ENCODE data around the gene DUSP12. TPM values are rescaled to one million over a fixed set of nuclear protein-coding genes. Genes with fewer than 3 reads are reported as not detected.
A peak's percentile ranks its signal among the peaks of the same experiment; 100 is the strongest.

Gene DUSP12
- polyA plus RNA-seq, 1 of the 3 experiments (the other 2 are of a cell fraction) = 41.7 TPM

DNA sequence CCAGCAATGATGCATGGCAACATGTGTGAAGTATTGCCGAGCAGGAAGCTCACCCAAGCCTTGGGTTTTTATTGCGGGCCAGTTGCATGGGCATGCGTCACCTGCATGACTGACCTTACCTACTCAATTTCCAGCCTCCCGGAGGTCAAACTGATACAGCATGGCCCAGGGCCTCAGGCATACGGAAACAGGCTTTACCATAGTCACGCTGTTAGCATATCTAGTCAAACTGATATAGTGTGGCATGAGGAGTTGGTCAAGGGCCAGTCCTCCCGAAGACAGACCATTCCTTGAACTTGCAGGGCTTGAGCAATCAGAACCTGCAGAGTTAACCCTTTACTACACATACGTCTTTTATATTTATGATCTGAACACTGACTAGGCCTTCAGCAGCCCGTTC is 6.4 kb upstream of the DUSP12 start:
- TF ChIP-seq, protein P1, sequence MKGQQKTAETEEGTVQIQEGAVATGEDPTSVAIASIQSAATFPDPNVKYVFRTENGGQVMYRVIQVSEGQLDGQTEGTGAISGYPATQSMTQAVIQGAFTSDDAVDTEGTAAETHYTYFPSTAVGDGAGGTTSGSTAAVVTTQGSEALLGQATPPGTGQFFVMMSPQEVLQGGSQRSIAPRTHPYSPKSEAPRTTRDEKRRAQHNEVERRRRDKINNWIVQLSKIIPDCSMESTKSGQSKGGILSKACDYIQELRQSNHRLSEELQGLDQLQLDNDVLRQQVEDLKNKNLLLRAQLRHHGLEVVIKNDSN (IDR thresholded peaks at IDR 0.05; ENCODE audit: borderline replicate concordance, low read depth) = no peak
- Histone ChIP-seq H3K4me2 (0 out of 2 replicates have a peak overlapping the region, but pooled peaks have one; percentile 21), H3K4me3 (ENCODE audit: low read depth in 2 of 2, low read length in 1 of 2) (no peak overlapping the region), H3K9me3 (no peaks in the 10 kb centered on the region), H3K79me2 (ENCODE audit: insufficient read depth) (no peaks in the 10 kb centered on the region), H2AFZ (ENCODE audit: low read depth) (no peak overlapping the region), H3K4me1 (ENCODE audit: control insufficient read depth in 1 of 2, insufficient read depth in 2 of 2, low read depth in 1 of 2, low read length in 1 of 2) (no peaks in the 10 kb centered on the region), H3K9ac (no peak overlapping the region), H3K36me3 (replicated peaks in 1 of 2; ENCODE audit: control insufficient read depth in 1 of 2, insufficient read depth in 2 of 2, low read length in 1 of 2) (no peaks in the 10 kb centered on the region), H4K20me1 (ENCODE audit: insufficient read depth) (no peaks in the 10 kb centered on the region), H3K27me3 (ENCODE audit: insufficient read depth) (no peaks in the 10 kb centered on the region), H3K27ac (ENCODE audit: low read depth in 2 of 2, low read length in 1 of 2) (no peak overlapping the region), H3F3A (replicated peaks; ENCODE audit: insufficient read depth) (peaks cover 4% of the 10 kb centered on the region), H3K9me2 (no peaks in the 10 kb centered on the region)
- CTCF ChIA-PET = interaction anchor here (1.0 kb wide), 1 partner anchor 294 kb away, joined by 3 read pairs; no protein-coding TSS in a partner anchor
- POLR2A ChIA-PET = no interaction called here
- 88% methylated on average over 7 of the region's 9 CpGs for WGBS (ENCODE audit: low lambda C conversion rate)
- no peak for DNase-seq

DNA sequence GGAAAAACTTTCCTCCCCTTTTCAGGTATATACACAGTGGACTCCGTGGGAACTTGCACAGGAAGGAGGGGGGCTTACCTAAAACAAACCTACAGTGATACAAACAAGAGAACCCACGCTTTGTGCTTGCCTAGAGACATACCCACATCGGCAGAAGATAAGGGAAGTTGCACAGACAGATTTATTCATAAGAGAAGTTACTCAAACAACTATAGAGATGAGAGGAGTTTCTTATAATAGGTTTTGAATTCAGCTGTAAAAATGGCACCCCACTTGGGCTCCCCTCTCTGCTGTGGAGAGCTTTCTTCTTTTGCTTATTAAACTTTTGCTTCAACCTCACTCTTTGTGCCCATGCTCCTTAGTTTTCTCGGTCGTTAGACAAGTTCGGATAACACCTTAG is 1.8 kb upstream of the DUSP12 start:
- Histone ChIP-seq H2AFZ (ENCODE audit: low read depth) (no peak overlapping the region), H3K4me2 (no peak overlapping the region), H3K9me3 (no peaks in the 10 kb centered on the region), H3K9ac (no peak overlapping the region), H3K4me3 (ENCODE audit: low read depth in 2 of 2, low read length in 1 of 2) (no peak overlapping the region), H3K36me3 (replicated peaks in 1 of 2; ENCODE audit: control insufficient read depth in 1 of 2, insufficient read depth in 2 of 2, low read length in 1 of 2) (peaks cover 13 to 18% of the 10 kb centered on the region in 2 experiments), H3K79me2 (ENCODE audit: insufficient read depth) (peaks cover 27% of the 10 kb centered on the region), H3K9me2 (no peaks in the 10 kb centered on the region), H3K4me1 (ENCODE audit: control insufficient read depth in 1 of 2, insufficient read depth in 2 of 2, low read depth in 1 of 2, low read length in 1 of 2) (peaks cover 5 to 7% of the 10 kb centered on the region in 2 experiments; a peak in 1 of 4 replicates), H4K20me1 (ENCODE audit: insufficient read depth) (peaks cover 14% of the 10 kb centered on the region), H3K27ac (ENCODE audit: low read depth in 2 of 2, low read length in 1 of 2) (no peak overlapping the region), H3K27me3 (ENCODE audit: insufficient read depth) (no peaks in the 10 kb centered on the region), H3F3A (replicated peaks; ENCODE audit: insufficient read depth) (peaks cover 11% of the 10 kb centered on the region)
- TF ChIP-seq FOSL2 (IDR thresholded peaks at IDR 0.05; ENCODE audit: borderline replicate concordance, low read depth) (no peak), CTCF (IDR thresholded peaks at IDR 0.05) (no peak), SIN3A (IDR thresholded peaks at IDR 0.05; ENCODE audit: borderline replicate concordance, low read depth, low read length) (no peak), POLR2AphosphoS5 (IDR thresholded peaks at IDR 0.05; ENCODE audit: low read depth, low read length) (no peak), CHD2 (IDR thresholded peaks at IDR 0.05; ENCODE audit: low read length, partially characterized antibody) (no peak), TCF12 (IDR thresholded peaks at IDR 0.05) (no peak), IRF3 (IDR thresholded peaks at IDR 0.05; ENCODE audit: low read depth, low read length) (no peak), EZH2phosphoT487 (IDR thresholded peaks at IDR 0.05; ENCODE audit: borderline replicate concordance, low read depth) (no peak), GATA2 (CRISPR knock-in tag; IDR thresholded peaks at IDR 0.05) (no peak), SMC3 (IDR thresholded peaks at IDR 0.05; ENCODE audit: low read depth, low read length) (no peak), MXI1 (IDR thresholded peaks at IDR 0.05; ENCODE audit: low read depth, low read length) (no peak), FOXM1 (IDR thresholded peaks at IDR 0.05; ENCODE audit: low read depth) (no peak), NRF1 (IDR thresholded peaks at IDR 0.05; ENCODE audit: low read depth, low read length) (no peak), NFIC (IDR thresholded peaks at IDR 0.05; ENCODE audit: borderline replicate concordance) (no peak), FOXJ3 (CRISPR knock-in tag; IDR thresholded peaks at IDR 0.05) (no peak), RFX5 (IDR thresholded peaks at IDR 0.05; ENCODE audit: low read length) (no peak), TAF1 (IDR thresholded peaks at IDR 0.05; ENCODE audit: borderline replicate concordance, low read depth, low read length) (no peak)
- TF ChIP-seq, protein P2, sequence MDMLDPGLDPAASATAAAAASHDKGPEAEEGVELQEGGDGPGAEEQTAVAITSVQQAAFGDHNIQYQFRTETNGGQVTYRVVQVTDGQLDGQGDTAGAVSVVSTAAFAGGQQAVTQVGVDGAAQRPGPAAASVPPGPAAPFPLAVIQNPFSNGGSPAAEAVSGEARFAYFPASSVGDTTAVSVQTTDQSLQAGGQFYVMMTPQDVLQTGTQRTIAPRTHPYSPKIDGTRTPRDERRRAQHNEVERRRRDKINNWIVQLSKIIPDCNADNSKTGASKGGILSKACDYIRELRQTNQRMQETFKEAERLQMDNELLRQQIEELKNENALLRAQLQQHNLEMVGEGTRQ (IDR thresholded peaks at IDR 0.05; ENCODE audit: borderline replicate concordance, low read depth, low read length) = no peak
- TF ChIP-seq, protein P1 (IDR thresholded peaks at IDR 0.05; ENCODE audit: borderline replicate concordance, low read depth) = no peak
- 58% methylated on average over 6 of the region's 6 CpGs for WGBS (ENCODE audit: low lambda C conversion rate)
- DNase-seq = no peak
- CTCF ChIA-PET = interaction anchor here (0.8 to 1.8 kb wide), 3 partner anchors 9 to 260 kb away, joined by 3 to 6 read pairs (median 6); no protein-coding TSS in a partner anchor
- POLR2A ChIA-PET = interaction anchor here (0.6 kb wide), 1 partner anchor 21 kb away, joined by 4 read pairs; no protein-coding TSS in a partner anchor

Measured in SK-N-SH (cell line).